Measurements from ENCODE around the gene BBC3. TPM values are rescaled to one million over a fixed set of nuclear protein-coding genes. Genes with fewer than 3 reads are reported as not detected.

BBC3 gene
- total RNA-seq, 2 donors from 2014 or later = 2.5 to 2.9 TPM

GRCh38 chr19:47243776-47244547 lies 13.0 kb upstream of the BBC3 start:
- Histone ChIP-seq H3K9me3 (no peaks in the 10 kb centered on the region), H3K4me3 (peak overlapping the region; percentile 13 to 45), H3K27ac (peak overlapping the region; percentile 31 to 67), H3K4me1 (peaks cover 0 to 45% of the 10 kb centered on the region in 2 donors), H3K36me3 (no peaks in the 10 kb centered on the region), H3K27me3 (no peaks in the 10 kb centered on the region)
- DNase-seq (ENCODE audit: low spot score) = peak; percentile 94
- peak; percentile 98 to 99 for TF ChIP-seq CTCF (IDR thresholded peaks at IDR 0.05)

GRCh38 chr19:47243364-47243775 lies 12.4 kb upstream of the BBC3 start:
- Histone ChIP-seq H3K4me1 (peaks cover 0 to 45% of the 10 kb centered on the region in 2 donors), H3K27ac (no peak overlapping the region)
- TF ChIP-seq CTCF (IDR thresholded peaks at IDR 0.05) = no peak

GRCh38 chr19:47241919-47242577 lies 11.0 kb upstream of the BBC3 start:
- H3K4me1 ChIP-seq = peaks cover 0 to 45% of the 10 kb centered on the region in 2 donors
- H3K36me3 ChIP-seq = no peaks in the 10 kb centered on the region
- no peak overlapping the region for H3K4me3 ChIP-seq
- no peaks in the 10 kb centered on the region for H3K9me3 ChIP-seq
- H3K27ac ChIP-seq = no peak overlapping the region
- DNase-seq (ENCODE audit: low spot score) = no peak
- no peaks in the 10 kb centered on the region for H3K27me3 ChIP-seq
- no peak for TF ChIP-seq CTCF (IDR thresholded peaks at IDR 0.05)

More at GRCh38 chr19:47243364-47243775, 12.4 kb upstream of the BBC3 start:
- DNase-seq (ENCODE audit: low spot score) = no peak
- Histone ChIP-seq H3K4me3 (peak overlapping the region in 1 of 2 donors; percentile 45), H3K9me3 (no peaks in the 10 kb centered on the region), H3K36me3 (no peaks in the 10 kb centered on the region), H3K27me3 (no peaks in the 10 kb centered on the region)

- H3K4me1 ChIP-seq = peaks cover 0 to 45% of the 10 kb centered on the region in 2 donors
- H3K36me3 ChIP-seq = no peaks in the 10 kb centered on the region
- H3K27me3 ChIP-seq = no peaks in the 10 kb centered on the region
- no peaks in the 10 kb centered on the region for H3K9me3 ChIP-seq
- H3K27ac ChIP-seq = no peak overlapping the region
- no peak overlapping the region for H3K4me3 ChIP-seq
- TF ChIP-seq CTCF (IDR thresholded peaks at IDR 0.05) = no peak
- DNase-seq (ENCODE audit: low spot score) = no peak
These were observed 10.3 kb upstream of the BBC3 start for GRCh38 chr19:47240996-47241918.

DNA sequence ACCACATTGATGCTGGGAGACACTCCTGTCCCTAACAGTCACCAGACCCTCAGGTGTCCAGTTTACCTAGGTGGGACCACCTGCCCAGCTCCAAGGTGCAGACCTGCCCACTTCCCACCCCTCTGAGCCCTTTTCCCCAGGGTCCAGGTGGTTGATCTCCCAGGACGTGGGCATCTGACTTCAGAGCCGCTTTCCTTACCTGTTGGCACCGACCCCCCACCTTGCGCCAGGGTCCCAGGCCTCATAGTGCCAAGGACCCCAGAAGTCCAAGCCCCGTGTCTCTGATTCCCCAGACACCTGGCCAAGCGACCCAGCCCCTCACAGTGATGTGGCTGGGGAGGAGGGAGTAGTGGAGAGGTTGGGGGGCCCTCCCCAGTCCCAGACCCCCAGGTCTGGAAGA lies 9.6 kb upstream of the BBC3 start:
- H3K27me3 ChIP-seq = no peaks in the 10 kb centered on the region
- H3K4me1 ChIP-seq = peaks cover 0 to 45% of the 10 kb centered on the region in 2 donors
- no peaks in the 10 kb centered on the region for H3K36me3 ChIP-seq
- DNase-seq (ENCODE audit: low spot score) = no peak
- H3K27ac ChIP-seq = no peak overlapping the region
- TF ChIP-seq CTCF (IDR thresholded peaks at IDR 0.05) = no peak
- no peaks in the 10 kb centered on the region for H3K9me3 ChIP-seq
- no peak overlapping the region for H3K4me3 ChIP-seq

Measured in right atrium auricular region (tissue), 2 donors.